ENCODE measurements around the gene NPRL2.

Gene NPRL2

DNA sequence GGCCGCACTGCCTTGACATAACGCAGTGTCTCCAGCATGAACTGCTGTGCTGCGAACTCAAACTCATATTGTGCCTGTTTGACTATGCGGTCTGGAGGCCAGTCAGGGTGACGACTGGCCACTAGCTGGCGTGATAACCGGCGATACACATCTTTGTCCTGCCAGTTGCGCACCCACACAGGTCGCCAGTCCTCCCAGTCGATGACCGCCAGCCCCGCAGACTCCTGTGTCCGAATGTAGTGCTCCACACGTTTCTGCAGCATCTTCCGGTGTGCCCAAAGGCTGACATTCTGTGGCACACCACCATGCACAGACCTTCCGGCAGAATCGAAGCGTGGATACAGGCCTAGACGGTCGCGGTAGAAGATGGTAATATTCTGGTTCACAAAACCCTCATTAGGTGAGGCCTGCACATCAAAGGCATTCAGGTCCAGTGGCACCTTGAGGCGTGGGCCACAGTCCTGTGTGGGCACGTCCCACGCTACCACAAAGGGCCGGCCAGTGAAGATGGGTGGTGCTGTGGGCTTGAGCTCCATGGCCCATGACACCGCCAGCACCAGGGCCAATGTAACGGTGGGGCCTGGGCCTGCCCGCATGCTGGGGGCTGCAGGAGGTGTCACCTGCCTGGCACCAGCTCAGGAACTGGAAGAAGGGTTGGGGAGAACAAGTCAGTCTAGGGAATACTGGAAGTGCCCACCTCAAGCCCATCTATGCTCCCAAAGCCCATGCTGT is 30.5 kb downstream of the NPRL2 start:
- no peak for TF ChIP-seq POLR2AphosphoS5 (IDR thresholded peaks at IDR 0.05; ENCODE audit: low read depth, low read length)
- no peak for TF ChIP-seq FOXP2 (optimal IDR thresholded peaks at IDR 0.05; ENCODE audit: borderline replicate concordance, extremely low read depth, extremely low read length, insufficient read depth)
- TF ChIP-seq, protein P1, sequence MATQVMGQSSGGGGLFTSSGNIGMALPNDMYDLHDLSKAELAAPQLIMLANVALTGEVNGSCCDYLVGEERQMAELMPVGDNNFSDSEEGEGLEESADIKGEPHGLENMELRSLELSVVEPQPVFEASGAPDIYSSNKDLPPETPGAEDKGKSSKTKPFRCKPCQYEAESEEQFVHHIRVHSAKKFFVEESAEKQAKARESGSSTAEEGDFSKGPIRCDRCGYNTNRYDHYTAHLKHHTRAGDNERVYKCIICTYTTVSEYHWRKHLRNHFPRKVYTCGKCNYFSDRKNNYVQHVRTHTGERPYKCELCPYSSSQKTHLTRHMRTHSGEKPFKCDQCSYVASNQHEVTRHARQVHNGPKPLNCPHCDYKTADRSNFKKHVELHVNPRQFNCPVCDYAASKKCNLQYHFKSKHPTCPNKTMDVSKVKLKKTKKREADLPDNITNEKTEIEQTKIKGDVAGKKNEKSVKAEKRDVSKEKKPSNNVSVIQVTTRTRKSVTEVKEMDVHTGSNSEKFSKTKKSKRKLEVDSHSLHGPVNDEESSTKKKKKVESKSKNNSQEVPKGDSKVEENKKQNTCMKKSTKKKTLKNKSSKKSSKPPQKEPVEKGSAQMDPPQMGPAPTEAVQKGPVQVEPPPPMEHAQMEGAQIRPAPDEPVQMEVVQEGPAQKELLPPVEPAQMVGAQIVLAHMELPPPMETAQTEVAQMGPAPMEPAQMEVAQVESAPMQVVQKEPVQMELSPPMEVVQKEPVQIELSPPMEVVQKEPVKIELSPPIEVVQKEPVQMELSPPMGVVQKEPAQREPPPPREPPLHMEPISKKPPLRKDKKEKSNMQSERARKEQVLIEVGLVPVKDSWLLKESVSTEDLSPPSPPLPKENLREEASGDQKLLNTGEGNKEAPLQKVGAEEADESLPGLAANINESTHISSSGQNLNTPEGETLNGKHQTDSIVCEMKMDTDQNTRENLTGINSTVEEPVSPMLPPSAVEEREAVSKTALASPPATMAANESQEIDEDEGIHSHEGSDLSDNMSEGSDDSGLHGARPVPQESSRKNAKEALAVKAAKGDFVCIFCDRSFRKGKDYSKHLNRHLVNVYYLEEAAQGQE (IDR thresholded peaks at IDR 0.05; ENCODE audit: insufficient read depth in 1 of 2, low read depth in 2 of 2, low read length in 2 of 2): no peak
- no peak for TF ChIP-seq TAF1 (IDR thresholded peaks at IDR 0.05; ENCODE audit: borderline replicate concordance, insufficient read depth, low read length)

DNA sequence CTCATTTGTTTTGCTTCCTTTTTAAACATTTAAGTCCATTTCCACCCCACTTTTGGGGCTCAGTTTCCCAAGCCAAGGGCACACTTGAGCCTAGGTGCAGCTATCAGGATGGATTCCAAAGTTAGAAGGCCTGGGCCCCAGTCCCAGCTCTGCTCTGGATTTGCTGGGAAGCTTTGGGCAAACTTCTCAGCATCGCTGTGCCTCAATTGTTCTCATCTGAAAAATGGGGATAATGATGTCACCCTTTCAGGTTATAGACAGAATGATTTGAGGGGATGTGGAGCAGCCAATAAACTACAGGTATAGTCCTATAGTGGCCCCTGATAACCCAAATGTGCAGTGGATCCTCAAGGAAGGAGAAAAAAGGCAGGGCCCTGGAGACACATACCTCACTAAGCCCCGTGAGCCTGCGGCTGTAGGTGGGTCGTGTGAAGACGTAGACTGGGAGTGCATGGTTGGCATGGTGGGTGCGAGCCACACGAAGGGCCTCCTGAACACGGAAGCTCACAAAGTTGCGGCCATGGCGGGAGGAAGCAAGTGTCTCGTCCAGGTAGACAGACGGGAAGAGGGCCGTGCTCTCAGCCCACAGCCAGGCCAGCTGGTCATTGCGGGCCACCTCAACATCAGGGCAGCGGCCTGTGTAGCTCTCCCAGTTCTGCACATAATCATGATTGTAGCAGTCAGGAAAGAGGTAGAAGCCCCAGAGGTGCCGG is 31.2 kb downstream of the NPRL2 start:
- 0 out of 2 replicates have a peak, but pooled peaks have one; percentile 17 for TF ChIP-seq POLR2AphosphoS5 (IDR thresholded peaks at IDR 0.05; ENCODE audit: low read depth, low read length)
- TF ChIP-seq SIN3A (IDR thresholded peaks at IDR 0.05; ENCODE audit: borderline replicate concordance, insufficient read depth, low read length): no peak

DNA sequence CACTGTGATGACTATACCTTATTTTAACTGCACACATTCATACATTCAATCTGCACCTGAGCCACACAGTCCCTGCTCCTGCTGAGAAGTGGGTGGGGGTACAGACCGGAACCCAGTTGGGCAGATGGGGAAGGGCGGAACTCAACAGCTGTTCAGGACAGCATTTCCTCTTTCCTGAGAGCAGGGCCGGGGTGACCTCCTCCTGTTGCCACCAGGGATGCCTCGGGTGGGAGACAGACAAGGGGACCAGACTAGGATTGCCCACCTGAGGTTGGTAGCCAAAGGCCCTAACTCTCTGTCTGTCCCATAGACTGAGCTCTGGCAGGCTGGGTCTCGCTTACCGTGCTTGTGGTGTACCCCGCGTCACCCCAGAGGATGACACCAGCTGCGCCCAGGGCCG is 32.0 kb downstream of the NPRL2 start:
- TF ChIP-seq POLR2AphosphoS5 (IDR thresholded peaks at IDR 0.05; ENCODE audit: low read depth, low read length) (no peak), TAF1 (IDR thresholded peaks at IDR 0.05; ENCODE audit: borderline replicate concordance, insufficient read depth, low read length) (no peak), FOXP2 (optimal IDR thresholded peaks at IDR 0.05; ENCODE audit: borderline replicate concordance, extremely low read depth, extremely low read length, insufficient read depth) (no peak), SIN3A (IDR thresholded peaks at IDR 0.05; ENCODE audit: borderline replicate concordance, insufficient read depth, low read length) (no peak)
- TF ChIP-seq, protein P1 (IDR thresholded peaks at IDR 0.05; ENCODE audit: insufficient read depth in 1 of 2, low read depth in 2 of 2, low read length in 2 of 2): no peak

DNA sequence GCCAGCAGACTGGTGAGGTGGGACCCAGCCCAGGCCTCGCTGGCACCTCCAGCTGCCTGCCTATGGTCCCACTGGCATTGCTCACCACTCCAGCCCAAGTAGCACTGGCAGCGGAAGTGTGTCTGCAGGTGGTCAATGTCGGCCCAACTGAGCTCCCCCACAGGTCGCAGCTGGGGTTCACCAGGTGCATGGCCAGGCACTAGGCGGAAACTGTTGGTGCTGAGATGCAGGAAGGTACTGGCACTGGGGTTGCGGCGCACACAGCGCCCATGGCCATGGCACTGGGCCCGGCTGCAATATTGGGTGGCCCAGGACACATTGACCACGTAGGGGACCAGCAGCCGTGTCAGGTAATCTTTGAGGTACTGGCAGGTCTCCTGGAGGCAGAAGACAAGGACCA is 32.4 kb downstream of the NPRL2 start:
- TF ChIP-seq POLR2AphosphoS5 (IDR thresholded peaks at IDR 0.05; ENCODE audit: low read depth, low read length): no peak
- TF ChIP-seq, protein P1 (IDR thresholded peaks at IDR 0.05; ENCODE audit: insufficient read depth in 1 of 2, low read depth in 2 of 2, low read length in 2 of 2): no peak
- no peak for TF ChIP-seq FOXP2 (optimal IDR thresholded peaks at IDR 0.05; ENCODE audit: borderline replicate concordance, extremely low read depth, extremely low read length, insufficient read depth)
- TF ChIP-seq TAF1 (IDR thresholded peaks at IDR 0.05; ENCODE audit: borderline replicate concordance, insufficient read depth, low read length): no peak

DNA sequence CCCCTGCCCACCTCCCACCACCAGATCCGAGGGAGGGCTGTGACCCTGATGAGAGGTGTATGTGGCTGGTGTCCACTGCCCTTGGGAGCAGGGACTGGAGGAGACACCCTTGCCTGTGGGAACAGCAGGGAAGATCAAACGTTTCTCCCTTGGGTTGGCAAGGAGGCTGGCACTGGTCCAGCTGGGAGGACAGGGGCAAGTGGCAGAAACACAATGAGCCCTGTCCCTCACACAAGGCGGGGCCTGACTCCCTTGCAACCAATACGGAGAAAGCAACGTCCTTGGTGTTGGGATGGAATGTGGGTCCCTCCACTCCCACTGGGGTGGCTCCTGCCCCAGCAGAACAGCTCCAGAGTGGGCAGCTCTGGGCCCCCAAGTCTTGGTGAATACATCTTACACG is 33.3 kb downstream of the NPRL2 start:
- TF ChIP-seq POLR2AphosphoS5 (IDR thresholded peaks at IDR 0.05; ENCODE audit: low read depth, low read length) (no peak), FOXP2 (optimal IDR thresholded peaks at IDR 0.05; ENCODE audit: borderline replicate concordance, extremely low read depth, extremely low read length, insufficient read depth) (no peak), TAF1 (IDR thresholded peaks at IDR 0.05; ENCODE audit: borderline replicate concordance, insufficient read depth, low read length) (no peak), SIN3A (IDR thresholded peaks at IDR 0.05; ENCODE audit: borderline replicate concordance, insufficient read depth, low read length) (no peak)
- TF ChIP-seq, protein P1 (IDR thresholded peaks at IDR 0.05; ENCODE audit: insufficient read depth in 1 of 2, low read depth in 2 of 2, low read length in 2 of 2): no peak

Data from PFSK-1 (cell line).